ENCODE data around the gene SAMD8.

SAMD8 gene

DNA sequence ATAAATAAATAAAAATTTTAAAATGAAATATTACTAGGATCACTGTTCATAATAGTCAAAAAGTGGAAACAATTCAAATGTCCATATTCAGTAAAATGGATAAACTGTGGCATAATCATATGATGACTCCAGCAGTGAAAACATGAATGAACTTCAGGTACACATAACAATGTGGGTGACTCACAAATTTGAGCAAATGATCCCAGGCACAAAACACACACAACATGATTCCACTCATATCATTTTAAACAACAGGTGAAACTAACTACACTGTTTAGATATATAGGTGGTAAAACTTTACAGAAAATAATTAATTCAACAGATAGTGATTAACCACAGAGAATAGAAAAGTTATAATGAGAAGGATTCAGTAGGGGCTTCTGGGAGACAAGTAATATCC lies 14.7 kb upstream of the SAMD8 start:
- H3K4me1 Mint-ChIP-seq (ENCODE audit: low read depth): peaks cover 8% of the 10 kb centered on the region
- H3K27me3 Mint-ChIP-seq: peaks cover 5% of the 10 kb centered on the region
- no peaks in the 10 kb centered on the region for H3K9me3 Mint-ChIP-seq
- intact Hi-C loops (cut with micrococcal nuclease): no loop called here
- H3K27ac Mint-ChIP-seq: no peak overlapping the region
- no peaks in the 10 kb centered on the region for H3K36me3 Mint-ChIP-seq (ENCODE audit: low read depth)
- no peak overlapping the region for H3K4me3 Mint-ChIP-seq

- Mint-ChIP-seq H3K27me3 (peaks cover 5% of the 10 kb centered on the region), H3K27ac (no peak overlapping the region), H3K4me3 (no peak overlapping the region), H3K4me1 (ENCODE audit: low read depth) (peaks cover 8% of the 10 kb centered on the region), H3K36me3 (ENCODE audit: low read depth) (no peaks in the 10 kb centered on the region), H3K9me3 (no peaks in the 10 kb centered on the region)
- intact Hi-C loops (cut with micrococcal nuclease): loop anchor here (2.0 kb wide), 1 partner anchor 831 kb away; no protein-coding TSS in a partner anchor
Observed at GRCh38 chr10:75097666-75098285, 13.7 kb upstream of the SAMD8 start.

DNA sequence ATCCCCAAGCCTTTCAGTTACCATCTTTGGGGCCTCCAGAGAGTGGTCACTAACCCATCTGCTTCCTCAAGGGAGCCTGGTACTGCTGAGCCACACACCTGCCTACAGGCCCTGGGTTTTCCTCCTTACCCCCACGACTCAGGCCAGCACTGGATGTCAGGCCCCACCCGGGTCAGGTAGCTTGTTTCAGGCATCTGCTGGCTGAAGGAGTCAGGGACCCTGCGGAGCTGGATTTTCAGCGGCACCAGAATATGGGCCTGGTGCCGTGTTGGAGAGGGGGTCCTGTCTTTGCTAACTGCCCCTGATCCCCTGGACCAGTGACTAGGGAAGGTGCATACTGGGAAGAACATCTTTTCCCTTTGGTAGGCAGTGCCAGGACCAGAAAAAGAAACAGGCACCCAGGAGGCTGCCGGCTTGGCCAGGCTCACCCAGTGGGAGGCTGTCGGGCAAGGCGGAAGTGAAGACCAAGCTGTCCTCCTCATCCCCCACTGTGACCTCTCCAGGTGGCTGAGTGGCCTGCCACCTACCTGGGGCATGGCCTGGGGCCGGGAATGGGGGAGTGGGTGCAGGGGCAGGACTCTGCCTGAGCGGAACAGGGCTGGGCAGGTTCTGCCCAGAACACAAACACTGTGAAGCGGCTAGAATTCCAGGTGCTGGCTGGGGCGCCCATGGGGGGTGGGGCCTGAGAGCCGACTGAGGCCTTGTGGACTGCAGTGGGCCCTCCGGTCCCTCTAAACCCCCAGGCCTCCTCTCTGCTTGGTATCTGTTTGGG lies 12.4 kb upstream of the SAMD8 start:
- intact Hi-C loops (cut with micrococcal nuclease): loop anchor here (2.0 kb wide), 1 partner anchor 832 kb away; no protein-coding TSS in a partner anchor
- Mint-ChIP-seq H3K9me3 (no peaks in the 10 kb centered on the region), H3K27ac (no peak overlapping the region), H3K27me3 (peaks cover 5% of the 10 kb centered on the region), H3K36me3 (ENCODE audit: low read depth) (no peaks in the 10 kb centered on the region), H3K4me1 (ENCODE audit: low read depth) (peaks cover 16% of the 10 kb centered on the region), H3K4me3 (no peak overlapping the region)

- intact Hi-C loops (cut with micrococcal nuclease): loop anchor here (2.0 kb wide), 2 partner anchors 833 to 855 kb away; no protein-coding TSS in a partner anchor
- Mint-ChIP-seq H3K27ac (peak overlapping the region; percentile 54), H3K4me1 (ENCODE audit: low read depth) (peaks cover 26% of the 10 kb centered on the region), H3K36me3 (ENCODE audit: low read depth) (no peaks in the 10 kb centered on the region), H3K4me3 (no peak overlapping the region), H3K27me3 (peaks cover 5% of the 10 kb centered on the region), H3K9me3 (no peaks in the 10 kb centered on the region)
Observed at GRCh38 chr10:75099952-75100763, 11.3 kb upstream of the SAMD8 start.

DNA sequence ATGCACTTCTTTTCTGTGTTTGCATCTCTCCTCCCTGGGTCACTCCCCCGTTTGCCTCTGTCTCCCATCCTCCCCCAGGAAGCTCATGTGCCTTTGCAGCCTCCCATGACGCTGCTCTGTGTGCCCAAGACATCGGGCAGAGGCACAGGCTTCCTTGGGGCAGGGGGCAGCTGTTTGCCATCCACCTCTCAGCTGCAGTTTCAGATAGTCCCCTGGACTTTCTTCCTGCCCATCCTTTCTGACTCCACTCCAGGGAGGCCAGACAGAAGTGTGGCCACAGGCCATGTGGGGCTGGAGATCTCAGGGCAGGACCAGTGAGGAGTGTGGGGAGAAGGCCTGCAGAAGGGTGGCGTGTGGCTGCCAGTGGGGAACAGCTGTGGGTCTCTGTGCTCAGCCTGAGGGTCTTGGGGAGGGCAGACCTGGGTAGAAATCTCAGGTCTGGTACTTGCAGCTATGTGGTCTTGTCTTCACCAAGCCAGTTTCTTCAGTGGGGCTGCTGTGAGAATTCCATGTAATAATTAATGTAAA lies 10.6 kb upstream of the SAMD8 start:
- intact Hi-C loops (cut with micrococcal nuclease): loop anchor here (2.0 kb wide), 1 partner anchor 856 kb away; no protein-coding TSS in a partner anchor
- Mint-ChIP-seq H3K27me3 (peaks cover 5% of the 10 kb centered on the region), H3K9me3 (no peaks in the 10 kb centered on the region), H3K4me1 (ENCODE audit: low read depth) (peaks cover 26% of the 10 kb centered on the region), H3K27ac (peak overlapping the region; percentile 54), H3K4me3 (no peak overlapping the region), H3K36me3 (ENCODE audit: low read depth) (no peaks in the 10 kb centered on the region)

- no peak overlapping the region for H3K27ac Mint-ChIP-seq
- peaks cover 5% of the 10 kb centered on the region for H3K27me3 Mint-ChIP-seq
- H3K4me1 Mint-ChIP-seq (ENCODE audit: low read depth): peaks cover 31% of the 10 kb centered on the region
- no peaks in the 10 kb centered on the region for H3K9me3 Mint-ChIP-seq
- intact Hi-C loops (cut with micrococcal nuclease): loop anchor here (2.0 kb wide), 1 partner anchor 857 kb away; no protein-coding TSS in a partner anchor
- no peaks in the 10 kb centered on the region for H3K36me3 Mint-ChIP-seq (ENCODE audit: low read depth)
- no peak overlapping the region for H3K4me3 Mint-ChIP-seq
Observed at GRCh38 chr10:75101416-75102251, 9.8 kb upstream of the SAMD8 start.

DNA sequence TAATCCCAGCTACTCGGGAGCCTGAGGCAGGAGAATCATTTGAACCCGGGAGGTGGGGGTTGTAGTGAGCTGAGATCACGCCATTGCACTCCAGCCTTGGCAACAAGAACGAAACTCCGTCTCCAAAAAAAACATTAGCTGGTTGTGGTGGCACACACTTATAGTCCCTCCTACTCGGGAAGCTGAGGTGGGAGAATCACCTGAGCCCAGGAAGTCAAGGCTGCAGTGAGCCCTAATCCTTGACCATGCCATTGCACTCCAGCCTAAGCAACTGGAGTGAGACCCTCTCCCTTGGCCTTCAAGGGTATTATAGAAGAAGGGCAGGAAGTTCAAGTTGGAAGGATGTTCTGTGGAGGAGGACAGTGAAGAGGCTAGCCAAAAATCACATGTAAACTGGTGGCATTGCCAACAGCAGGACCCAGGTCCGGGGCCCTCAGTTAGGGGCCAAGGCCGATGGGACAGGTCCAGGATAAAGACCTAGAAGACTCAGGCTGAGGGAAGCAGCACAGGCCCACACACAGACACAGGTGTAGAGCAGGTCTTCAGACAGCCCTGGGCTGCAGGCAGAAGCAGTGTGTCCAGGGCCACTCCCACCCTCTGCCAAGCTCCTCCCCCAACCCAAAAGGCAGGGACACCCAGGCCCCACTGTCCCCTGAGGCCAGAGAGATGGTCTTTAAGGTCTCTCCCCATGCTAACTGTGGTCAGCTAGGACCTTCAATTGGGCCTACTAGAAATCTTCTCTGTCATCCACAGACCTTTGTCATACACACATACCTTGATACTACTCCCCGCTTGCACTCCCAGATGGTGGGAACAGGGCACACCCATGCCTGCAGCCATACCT lies 8.4 kb upstream of the SAMD8 start:
- H3K4me3 Mint-ChIP-seq: no peak overlapping the region
- H3K27me3 Mint-ChIP-seq: peaks cover 5% of the 10 kb centered on the region
- intact Hi-C loops (cut with micrococcal nuclease): no loop called here
- H3K9me3 Mint-ChIP-seq: no peaks in the 10 kb centered on the region
- H3K4me1 Mint-ChIP-seq (ENCODE audit: low read depth): peaks cover 31% of the 10 kb centered on the region
- H3K27ac Mint-ChIP-seq: no peak overlapping the region
- no peaks in the 10 kb centered on the region for H3K36me3 Mint-ChIP-seq (ENCODE audit: low read depth)

GRCh38 chr10:75103881-75104686 lies 7.4 kb upstream of the SAMD8 start:
- peak overlapping the region; percentile 41 for H3K27ac Mint-ChIP-seq
- intact Hi-C loops (cut with micrococcal nuclease): no loop called here
- peaks cover 5% of the 10 kb centered on the region for H3K27me3 Mint-ChIP-seq
- H3K4me1 Mint-ChIP-seq (ENCODE audit: low read depth): peaks cover 41% of the 10 kb centered on the region
- no peaks in the 10 kb centered on the region for H3K9me3 Mint-ChIP-seq
- no peaks in the 10 kb centered on the region for H3K36me3 Mint-ChIP-seq (ENCODE audit: low read depth)
- H3K4me3 Mint-ChIP-seq: no peak overlapping the region

DNA sequence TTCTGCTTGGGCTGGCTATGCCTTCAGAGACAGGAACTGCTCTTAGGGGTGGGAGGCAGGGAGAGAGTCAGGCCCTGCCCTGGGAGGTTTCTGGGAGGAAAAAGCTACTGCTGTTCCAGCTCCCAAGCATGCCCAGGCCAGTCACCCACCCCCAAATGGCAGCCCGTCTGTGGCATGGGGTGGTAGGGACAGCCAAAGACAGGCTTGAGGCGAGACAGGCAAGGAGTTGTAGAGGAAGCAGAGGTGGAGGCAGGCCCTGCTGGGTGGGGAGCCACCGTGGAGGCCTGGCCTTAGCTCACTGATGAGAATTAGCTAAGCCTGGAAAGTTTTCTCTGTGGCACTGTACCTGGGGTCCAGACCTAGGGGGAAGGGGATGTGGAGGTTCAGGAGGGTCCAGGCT lies 6.6 kb upstream of the SAMD8 start:
- Mint-ChIP-seq H3K36me3 (ENCODE audit: low read depth) (no peaks in the 10 kb centered on the region), H3K4me3 (no peak overlapping the region), H3K4me1 (ENCODE audit: low read depth) (peaks cover 43% of the 10 kb centered on the region), H3K9me3 (no peaks in the 10 kb centered on the region), H3K27me3 (peaks cover 5% of the 10 kb centered on the region), H3K27ac (peak overlapping the region; percentile 41)
- intact Hi-C loops (cut with micrococcal nuclease): no loop called here

- Mint-ChIP-seq H3K9me3 (no peaks in the 10 kb centered on the region), H3K36me3 (ENCODE audit: low read depth) (no peaks in the 10 kb centered on the region), H3K4me3 (no peak overlapping the region), H3K27ac (no peak overlapping the region), H3K4me1 (ENCODE audit: low read depth) (peaks cover 44% of the 10 kb centered on the region), H3K27me3 (peaks cover 1% of the 10 kb centered on the region)
- intact Hi-C loops (cut with micrococcal nuclease): no loop called here
Observed at GRCh38 chr10:75105576-75106197, 5.8 kb upstream of the SAMD8 start.

- H3K4me1 Mint-ChIP-seq (ENCODE audit: low read depth): peaks cover 44% of the 10 kb centered on the region
- H3K27ac Mint-ChIP-seq: no peak overlapping the region
- intact Hi-C loops (cut with micrococcal nuclease): no loop called here
- no peak overlapping the region for H3K4me3 Mint-ChIP-seq
- H3K9me3 Mint-ChIP-seq: no peaks in the 10 kb centered on the region
- H3K36me3 Mint-ChIP-seq (ENCODE audit: low read depth): no peaks in the 10 kb centered on the region
- no peaks in the 10 kb centered on the region for H3K27me3 Mint-ChIP-seq
Observed at GRCh38 chr10:75106242-75106641, 5.2 kb upstream of the SAMD8 start.

Measured in dendritic cell treated with granulocyte-macrophage colony-stimulating factor and Interleukin-4, amounts not matched to agents 40 ng/mL and 50 ng/mL, for 4 days (primary cell).